IMR-90 (cell line): ENCODE results near the gene TCF12.

Experiments
- BHLHE40 ChIP-seq: fragments of 150-350 bp; IDR thresholded peaks from 2 replicates; pipeline ENCODE4 v1.6.1; 2016; ENCODE audit warnings: mild to moderate bottlenecking, low read depth, low read length
- CEBPB ChIP-seq: IDR thresholded peaks from 2 replicates; pipeline ENCODE4 v1.6.1; 2012; ENCODE audit warnings: low read depth, low read length, improper control_type of control experiment
- ELK1 ChIP-seq: fragments of 150-350 bp; IDR thresholded peaks from 2 replicates; pipeline ENCODE4 v1.6.1; 2016; ENCODE audit warnings: low read depth, mild to moderate bottlenecking, low read length, moderate library complexity, borderline replicate concordance
- FOS ChIP-seq: fragments of 150-350 bp; IDR thresholded peaks from 2 replicates; pipeline ENCODE4 v1.6.1; 2016; ENCODE audit warnings: low read depth, low read length
- MAFK ChIP-seq: IDR thresholded peaks from 2 replicates; pipeline ENCODE4 v1.6.1; 2012; ENCODE audit warnings: low read depth, low read length, improper control_type of control experiment
- MXI1 ChIP-seq: IDR thresholded peaks from 2 replicates; pipeline ENCODE4 v1.6.1; 2012; ENCODE audit warnings: low read depth, mild to moderate bottlenecking, low read length, moderate library complexity, borderline replicate concordance
- NFE2L2 ChIP-seq: fragments of 150-350 bp; IDR thresholded peaks from 2 replicates; pipeline ENCODE4 v1.6.1; 2016; ENCODE audit warnings: low read depth, mild to moderate bottlenecking, low read length
- POLR2A ChIP-seq: IDR thresholded peaks from 2 replicates; pipeline ENCODE4 v1.6.1; 2012; ENCODE audit warnings: mild to moderate bottlenecking, low read depth, low read length
- RAD21 ChIP-seq: IDR thresholded peaks from 2 replicates; pipeline ENCODE4 v1.6.1; 2012; ENCODE audit warnings: low read length, improper control_type of control experiment
- RCOR1 ChIP-seq: IDR thresholded peaks from 2 replicates; pipeline ENCODE4 v1.6.1; 2012; ENCODE audit warnings: mild to moderate bottlenecking, low read length, improper control_type of control experiment; ENCODE audit not compliant: insufficient replicate concordance
- RFX5 ChIP-seq: IDR thresholded peaks from 2 replicates; pipeline ENCODE4 v1.8.0; 2012; ENCODE audit warnings: low read depth, mild to moderate bottlenecking, low read length, moderate library complexity
- SMC3 ChIP-seq: fragments of 150-350 bp; IDR thresholded peaks from 2 replicates; pipeline ENCODE4 v1.6.1; 2016; ENCODE audit warnings: low read depth, mild to moderate bottlenecking, antibody characterized with exemption, low read length, moderate library complexity
- TF ChIP-seq, protein P1 (sequence below): conservative IDR thresholded peaks from 2 replicates; pipeline ENCODE4 v1.5.1; 2012; ENCODE audit warnings: mild to moderate bottlenecking, low read depth, low read length, improper control_type of control experiment

- TF ChIP-seq RFX5 (no peak), FOS (no peak), ELK1 (no peak), BHLHE40 (no peak), POLR2A (no peak), RCOR1 (no peak), RAD21 (no peak), SMC3 (no peak), CEBPB (no peak), NFE2L2 (no peak), MAFK (no peak), MXI1 (no peak)
- TF ChIP-seq, protein P1, sequence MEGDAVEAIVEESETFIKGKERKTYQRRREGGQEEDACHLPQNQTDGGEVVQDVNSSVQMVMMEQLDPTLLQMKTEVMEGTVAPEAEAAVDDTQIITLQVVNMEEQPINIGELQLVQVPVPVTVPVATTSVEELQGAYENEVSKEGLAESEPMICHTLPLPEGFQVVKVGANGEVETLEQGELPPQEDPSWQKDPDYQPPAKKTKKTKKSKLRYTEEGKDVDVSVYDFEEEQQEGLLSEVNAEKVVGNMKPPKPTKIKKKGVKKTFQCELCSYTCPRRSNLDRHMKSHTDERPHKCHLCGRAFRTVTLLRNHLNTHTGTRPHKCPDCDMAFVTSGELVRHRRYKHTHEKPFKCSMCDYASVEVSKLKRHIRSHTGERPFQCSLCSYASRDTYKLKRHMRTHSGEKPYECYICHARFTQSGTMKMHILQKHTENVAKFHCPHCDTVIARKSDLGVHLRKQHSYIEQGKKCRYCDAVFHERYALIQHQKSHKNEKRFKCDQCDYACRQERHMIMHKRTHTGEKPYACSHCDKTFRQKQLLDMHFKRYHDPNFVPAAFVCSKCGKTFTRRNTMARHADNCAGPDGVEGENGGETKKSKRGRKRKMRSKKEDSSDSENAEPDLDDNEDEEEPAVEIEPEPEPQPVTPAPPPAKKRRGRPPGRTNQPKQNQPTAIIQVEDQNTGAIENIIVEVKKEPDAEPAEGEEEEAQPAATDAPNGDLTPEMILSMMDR, result no peak
These were observed 389.2 kb downstream of the TCF12 start for GRCh38 chr15:57307527-57308169.
